Fibroblast of villous mesenchyme (primary cell): ENCODE data around the gene CDK6. TPM values are rescaled to one million over a fixed set of nuclear protein-coding genes. Genes with fewer than 3 reads are reported as not detected.

Experiments
- DNase-seq: peaks from one replicate; pipeline ENCODE4 v3.0.0-alpha.2; 2010; ENCODE audit warnings: low read depth
- H3K4me3 ChIP-seq: 2 replicates; pipeline ENCODE4 v1.5.1; 2011; ENCODE audit warnings: low read depth, mild to moderate bottlenecking, low read length
- CTCF ChIP-seq: IDR thresholded peaks from 2 replicates; pipeline ENCODE4 v1.5.1; 2012; ENCODE audit warnings: low read depth, mild to moderate bottlenecking, low read length; ENCODE audit not compliant: insufficient read depth
- total RNA-seq: library from RNA; depleted of rRNA; stranded (reverse); fragments of >200 nt; gene quantifications from 2 replicates; pipeline ENCODE4 v1.2.3, GENCODE V29; 2012

Gene CDK6
- total RNA-seq, 1 donor: 30.7 TPM

GRCh38 chr7:92827464-92828120, 8.8 kb downstream of the CDK6 start:
- no peak overlapping the region for H3K4me3 ChIP-seq
- DNase-seq: no peak
- no peak for TF ChIP-seq CTCF

GRCh38 chr7:92826258-92826938, 10.0 kb downstream of the CDK6 start:
- H3K4me3 ChIP-seq: no peak overlapping the region
- no peak for DNase-seq
- TF ChIP-seq CTCF: no peak

- no peak for TF ChIP-seq CTCF
- DNase-seq: peak; percentile 7
- H3K4me3 ChIP-seq: no peak overlapping the region
Observed at GRCh38 chr7:92824901-92825480, 11.4 kb downstream of the CDK6 start.

GRCh38 chr7:92824450-92824849, 11.9 kb downstream of the CDK6 start:
- TF ChIP-seq CTCF: no peak
- DNase-seq: no peak
- no peak overlapping the region for H3K4me3 ChIP-seq

GRCh38 chr7:92823042-92823441, 13.3 kb downstream of the CDK6 start:
- no peak for DNase-seq
- no peak overlapping the region for H3K4me3 ChIP-seq
- TF ChIP-seq CTCF: no peak

- TF ChIP-seq CTCF: no peak
- DNase-seq: peak; percentile 8
- no peak overlapping the region for H3K4me3 ChIP-seq
Observed at GRCh38 chr7:92820191-92820590, 16.2 kb downstream of the CDK6 start.
